Adrenal gland (tissue), 5 donors: ENCODE data around the gene GPC6.

Experiments
- POLR2A ChIP-seq, 2 donors: fragments of 450-650 bp; IDR thresholded peaks; one replicate each; pipeline ENCODE4 v1.6.1; 2017; ENCODE audit warnings: antibody characterized with exemption in 2 of 2, mild to moderate bottlenecking in 2 of 2, moderate library complexity in 1 of 2
- TF ChIP-seq, protein P1 (sequence below), 6 experiments: fragments of 450-650 bp in 4 of 6; fragments of 200-600 bp in 2 of 6; sonication (generic) in 1 of 6; IDR thresholded peaks; 1 replicate in 5 of 6; 2 replicates in 1 of 6; pipeline versions ENCODE4 v1.5.1 to v1.8.0; 2016 to 2021; ENCODE audit warnings: antibody characterized with exemption in 6 of 6, mild to moderate bottlenecking in 2 of 6, moderate library complexity in 1 of 6
- donor health status: DM: no; HTN: no; CAD: no.

DNA sequence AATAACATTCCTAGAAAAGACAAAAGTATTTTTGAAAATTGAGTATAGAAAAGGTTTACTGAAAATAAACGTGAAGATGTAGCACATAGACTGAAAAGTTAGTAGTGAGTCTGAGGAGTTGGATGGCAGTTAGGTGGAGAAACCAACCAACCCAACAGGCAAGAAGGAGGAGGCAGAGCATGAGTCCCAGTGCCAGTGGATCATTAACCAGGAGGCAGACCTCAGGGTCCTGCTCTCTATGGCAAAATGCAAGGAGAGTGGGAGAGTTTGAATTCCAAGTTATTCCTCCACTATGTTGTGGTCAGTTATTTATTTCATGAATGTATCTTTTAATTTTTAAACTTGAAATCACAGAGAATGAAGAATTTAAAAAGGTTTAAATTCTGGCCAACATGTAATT is 446.4 kb downstream of the GPC6 start:
- TF ChIP-seq, protein P1, sequence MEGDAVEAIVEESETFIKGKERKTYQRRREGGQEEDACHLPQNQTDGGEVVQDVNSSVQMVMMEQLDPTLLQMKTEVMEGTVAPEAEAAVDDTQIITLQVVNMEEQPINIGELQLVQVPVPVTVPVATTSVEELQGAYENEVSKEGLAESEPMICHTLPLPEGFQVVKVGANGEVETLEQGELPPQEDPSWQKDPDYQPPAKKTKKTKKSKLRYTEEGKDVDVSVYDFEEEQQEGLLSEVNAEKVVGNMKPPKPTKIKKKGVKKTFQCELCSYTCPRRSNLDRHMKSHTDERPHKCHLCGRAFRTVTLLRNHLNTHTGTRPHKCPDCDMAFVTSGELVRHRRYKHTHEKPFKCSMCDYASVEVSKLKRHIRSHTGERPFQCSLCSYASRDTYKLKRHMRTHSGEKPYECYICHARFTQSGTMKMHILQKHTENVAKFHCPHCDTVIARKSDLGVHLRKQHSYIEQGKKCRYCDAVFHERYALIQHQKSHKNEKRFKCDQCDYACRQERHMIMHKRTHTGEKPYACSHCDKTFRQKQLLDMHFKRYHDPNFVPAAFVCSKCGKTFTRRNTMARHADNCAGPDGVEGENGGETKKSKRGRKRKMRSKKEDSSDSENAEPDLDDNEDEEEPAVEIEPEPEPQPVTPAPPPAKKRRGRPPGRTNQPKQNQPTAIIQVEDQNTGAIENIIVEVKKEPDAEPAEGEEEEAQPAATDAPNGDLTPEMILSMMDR (IDR thresholded peaks at IDR 0.05): no peak
- TF ChIP-seq POLR2A (IDR thresholded peaks at IDR 0.05): no peak
